Neuronal stem cell (in vitro differentiated cells): ENCODE measurements around the gene ST7.

Experiments
- DNase-seq: peaks from one replicate; pipeline ENCODE4 v3.0.0-alpha.2; 2013; ENCODE audit warnings: low spot score
- H2AFZ ChIP-seq: one replicate; pipeline ENCODE4 v1.6.1; 2013; ENCODE audit warnings: mild to moderate bottlenecking, low read length, inconsistent platforms
- H2AK5ac ChIP-seq: 2 replicates; pipeline ENCODE4 v1.6.1; 2013; ENCODE audit warnings: low read depth, mild to moderate bottlenecking, inconsistent platforms, low read length, moderate library complexity, mixed read lengths
- H2BK120ac ChIP-seq: 2 replicates; pipeline ENCODE4 v1.6.1; 2013; ENCODE audit warnings: low read depth, mild to moderate bottlenecking, inconsistent platforms, low read length, moderate library complexity, mixed read lengths
- H2BK12ac ChIP-seq: one replicate; pipeline ENCODE4 v1.6.1; 2013; ENCODE audit warnings: low read length, inconsistent platforms
- H2BK15ac ChIP-seq: 2 replicates; pipeline ENCODE4 v1.6.1; 2013; ENCODE audit warnings: mild to moderate bottlenecking, low read length, inconsistent platforms, mixed read lengths
- H2BK5ac ChIP-seq: one replicate; pipeline ENCODE4 v1.6.1; 2013; ENCODE audit warnings: inconsistent platforms, mild to moderate bottlenecking, low read length, moderate library complexity
- H3K14ac ChIP-seq: one replicate; pipeline ENCODE4 v1.6.1; 2013; ENCODE audit warnings: low read length, inconsistent platforms
- H3K18ac ChIP-seq: 2 replicates; pipeline ENCODE4 v1.6.1; 2013; ENCODE audit warnings: low read length, inconsistent platforms
- H3K23ac ChIP-seq: 2 replicates; pipeline ENCODE4 v1.6.1; 2013; ENCODE audit warnings: low read depth, mild to moderate bottlenecking, mixed read lengths, low read length, inconsistent platforms; ENCODE audit not compliant: poor library complexity
- H3K27ac ChIP-seq: replicated peaks from 3 replicates; pipeline ENCODE4 v1.5.1; 2013; ENCODE audit warnings: low read length, inconsistent platforms
- H3K27me3 ChIP-seq, 3 experiments: 2 replicates each; pipeline ENCODE4 v1.6.1; 2013; ENCODE audit warnings: low read length in 3 of 3, mild to moderate bottlenecking in 2 of 3, inconsistent platforms in 1 of 3, low read depth in 1 of 3, mixed read lengths in 1 of 3, moderate library complexity in 1 of 3; ENCODE audit not compliant: control insufficient read depth in 3 of 3, insufficient read depth in 3 of 3
- H3K36me3 ChIP-seq, 2 donors: replicated peaks in 1 of 2; 2 replicates each; pipeline ENCODE4 v1.6.1; 2013; ENCODE audit warnings: low read length in 2 of 2; ENCODE audit not compliant: control insufficient read depth in 2 of 2, insufficient read depth in 2 of 2
- H3K4ac ChIP-seq: 2 replicates; pipeline ENCODE4 v1.6.1; 2013; ENCODE audit warnings: inconsistent platforms, mild to moderate bottlenecking, low read length, moderate library complexity
- H3K4me1 ChIP-seq, 2 donors: 1 replicate in 1 of 2; 2 replicates in 1 of 2; pipeline ENCODE4 v1.6.1; 2013; ENCODE audit warnings: low read length in 2 of 2, low read depth in 1 of 2; ENCODE audit not compliant: control insufficient read depth in 2 of 2, insufficient read depth in 1 of 2
- H3K4me2 ChIP-seq: one replicate; pipeline ENCODE4 v1.6.1; 2013; ENCODE audit warnings: mild to moderate bottlenecking, low read length, inconsistent platforms; ENCODE audit not compliant: insufficient read depth, poor library complexity, severe bottlenecking
- H3K4me3 ChIP-seq, 2 donors: 2 replicates each; pipeline ENCODE4 v1.5.1; 2013; ENCODE audit warnings: low read length in 2 of 2, mild to moderate bottlenecking in 2 of 2, inconsistent platforms in 1 of 2, moderate library complexity in 1 of 2
- H3K79me1 ChIP-seq: one replicate; pipeline ENCODE4 v1.6.1; 2013; ENCODE audit warnings: low read depth, mild to moderate bottlenecking, inconsistent platforms, low read length, moderate library complexity
- H3K9ac ChIP-seq: one replicate; pipeline ENCODE4 v1.6.1; 2013; ENCODE audit warnings: mild to moderate bottlenecking, low read depth, low read length, inconsistent platforms; ENCODE audit not compliant: poor library complexity
- H3K9me3 ChIP-seq, 2 donors: replicated peaks in 1 of 2; 2 replicates each; pipeline versions ENCODE3 to v1.6.1; 2013; ENCODE audit warnings: low read length in 2 of 2, mild to moderate bottlenecking in 2 of 2, inconsistent platforms in 1 of 2, low read depth in 1 of 2, mixed read lengths in 1 of 2, moderate library complexity in 1 of 2; ENCODE audit not compliant: control insufficient read depth in 2 of 2, insufficient read depth in 1 of 2
- H4K8ac ChIP-seq: one replicate; pipeline ENCODE4 v1.6.1; 2013; ENCODE audit warnings: low read depth, mild to moderate bottlenecking, inconsistent platforms, low read length, moderate library complexity
- H4K91ac ChIP-seq: one replicate; pipeline ENCODE4 v1.6.1; 2013; ENCODE audit warnings: low read length, low read depth, mild to moderate bottlenecking, inconsistent platforms; ENCODE audit not compliant: poor library complexity
- WGBS, 2 donors: extraction: QIAGEN DNeasy Blood & Tissue Kit; methylation state at CpG; one replicate each; pipeline ENCODE4 v1.1.7; 2013; ENCODE audit warnings: missing lambda C conversion rate in 2 of 2, mixed read lengths in 1 of 2; ENCODE audit not compliant: insufficient read length in 2 of 2, insufficient replicate concordance in 1 of 2; ENCODE audit errors: extremely low coverage in 2 of 2; 5-methylcytosine and 5-hydroxymethylcytosine counted together

Gene ST7

GRCh38 chr7:116950889-116951351, 2.4 kb upstream of the ST7 start:
- Histone ChIP-seq H3K23ac (no peak overlapping the region), H3K9ac (no peak overlapping the region), H2AK5ac (no peak overlapping the region), H3K4ac (no peak overlapping the region), H3K18ac (no peak overlapping the region), H2AFZ (no peak overlapping the region), H3K14ac (no peak overlapping the region), H3K79me1 (no peaks in the 10 kb centered on the region), H3K27me3 (no peaks in the 10 kb centered on the region), H2BK15ac (no peak overlapping the region), H3K9me3 (no peaks in the 10 kb centered on the region), H3K4me2 (no peak overlapping the region), H4K91ac (no peak overlapping the region), H3K36me3 (no peaks in the 10 kb centered on the region), H2BK5ac (no peak overlapping the region), H3K4me1 (peaks cover 2 to 7% of the 10 kb centered on the region in 2 donors), H2BK12ac (no peak overlapping the region), H2BK120ac (no peak overlapping the region), H4K8ac (no peak overlapping the region), H3K4me3 (peak overlapping the region in 1 of 2 donors; percentile 33), H3K27ac (no peak overlapping the region)
- no CpG with 5 or more reads among the region's 5 CpGs for WGBS, 2 donors
- DNase-seq: no peak

GRCh38 chr7:116951366-116952292, 1.7 kb upstream of the ST7 start:
- Histone ChIP-seq H3K23ac (no peak overlapping the region), H4K8ac (no peak overlapping the region), H3K9ac (no peak overlapping the region), H3K18ac (no peak overlapping the region), H3K4ac (no peak overlapping the region), H2BK15ac (no peak overlapping the region), H2BK12ac (no peak overlapping the region), H3K79me1 (no peaks in the 10 kb centered on the region), H3K9me3 (no peaks in the 10 kb centered on the region), H3K27ac (no peak overlapping the region), H3K27me3 (no peaks in the 10 kb centered on the region), H3K4me2 (no peak overlapping the region), H3K36me3 (no peaks in the 10 kb centered on the region), H2AFZ (no peak overlapping the region), H3K4me1 (peaks cover 4 to 7% of the 10 kb centered on the region in 2 donors), H2BK5ac (no peak overlapping the region), H3K4me3 (no peak overlapping the region), H3K14ac (no peak overlapping the region), H4K91ac (no peak overlapping the region), H2AK5ac (no peak overlapping the region), H2BK120ac (no peak overlapping the region)
- DNase-seq: no peak
- WGBS, 2 donors: no CpG with 5 or more reads among the region's 17 CpGs

- Histone ChIP-seq H3K79me1 (no peaks in the 10 kb centered on the region), H3K9me3 (no peaks in the 10 kb centered on the region), H2BK12ac (no peak overlapping the region), H3K18ac (peak overlapping the region; percentile 35), H4K91ac (no peak overlapping the region), H3K9ac (no peak overlapping the region), H3K4ac (no peak overlapping the region), H3K23ac (no peak overlapping the region), H2BK120ac (no peak overlapping the region), H2BK15ac (no peak overlapping the region), H3K4me3 (peak overlapping the region; percentile 70 to 96), H3K27me3 (no peaks in the 10 kb centered on the region), H3K4me1 (peaks cover 4 to 7% of the 10 kb centered on the region in 2 donors), H3K27ac (peak overlapping the region; percentile 93), H2BK5ac (peak overlapping the region; percentile 83), H2AK5ac (no peak overlapping the region), H4K8ac (no peak overlapping the region), H2AFZ (peak overlapping the region; percentile 76), H3K4me2 (peak overlapping the region; percentile 69), H3K14ac (no peak overlapping the region), H3K36me3 (no peaks in the 10 kb centered on the region)
- no CpG with 5 or more reads among the region's 25 CpGs for WGBS, 2 donors
- peak; percentile 14 for DNase-seq
Measured at GRCh38 chr7:116952635-116953371, 498 bp upstream of the ST7 start.
